CD14-positive monocyte (primary cell): ENCODE measurements around the gene PBX3. TPM values are rescaled to one million over a fixed set of nuclear protein-coding genes. Genes with fewer than 3 reads are reported as not detected.

Source experiments
- DNase-seq, 3 donors: peaks; one replicate each; pipeline ENCODE4 v3.0.0-alpha.2; 2011 to 2022
- H2AFZ ChIP-seq: 2 replicates; pipeline ENCODE4 v1.6.0; 2012; ENCODE audit warnings: mild to moderate bottlenecking, low read depth, low read length, inconsistent platforms; ENCODE audit not compliant: insufficient read depth, poor library complexity, severe bottlenecking
- H3K27ac ChIP-seq, 2 donors: 1 replicate in 1 of 2; 2 replicates in 1 of 2; pipeline ENCODE4 v1.5.1; 2012 to 2013; ENCODE audit warnings: low read length in 2 of 2, control low read depth in 1 of 2, inconsistent platforms in 1 of 2, low read depth in 1 of 2, mild to moderate bottlenecking in 1 of 2
- H3K27me3 ChIP-seq, 2 donors: one replicate each; pipeline versions ENCODE4 v1.6.0 to v1.6.1; 2011 to 2013; ENCODE audit warnings: low read length in 2 of 2; ENCODE audit not compliant: control insufficient read depth in 2 of 2, insufficient read depth in 2 of 2
- H3K36me3 ChIP-seq, 2 donors: replicated peaks in 1 of 2; 1 replicate in 1 of 2; 2 replicates in 1 of 2; pipeline versions ENCODE4 v1.5.1 to v1.6.1; 2012 to 2013; ENCODE audit warnings: low read length in 2 of 2, control low read depth in 1 of 2, inconsistent platforms in 1 of 2, mild to moderate bottlenecking in 1 of 2; ENCODE audit not compliant: insufficient read depth in 2 of 2, control insufficient read depth in 1 of 2
- H3K4me1 ChIP-seq, 2 donors: 1 replicate in 1 of 2; 2 replicates in 1 of 2; pipeline versions ENCODE4 v1.5.1 to v1.6.1; 2012 to 2013; ENCODE audit warnings: low read length in 2 of 2, control low read depth in 1 of 2, inconsistent platforms in 1 of 2, mild to moderate bottlenecking in 1 of 2, moderate library complexity in 1 of 2; ENCODE audit not compliant: insufficient read depth in 2 of 2, control insufficient read depth in 1 of 2
- H3K4me2 ChIP-seq: replicated peaks from 2 replicates; pipeline ENCODE3; 2012; ENCODE audit warnings: low read length, moderate library complexity, mild to moderate bottlenecking; ENCODE audit not compliant: poor library complexity, severe bottlenecking; ENCODE audit errors: extremely low read depth
- H3K4me3 ChIP-seq, 3 experiments: fragments of 200-600 bp in 1 of 3; sonication (generic) in 1 of 3; replicated peaks in 1 of 3; 1 replicate in 2 of 3; 2 replicates in 1 of 3; pipeline ENCODE4 v1.5.1; 2011 to 2013; ENCODE audit warnings: low read length in 3 of 3, mild to moderate bottlenecking in 3 of 3, control low read depth in 2 of 3, low read depth in 2 of 3, inconsistent platforms in 1 of 3, moderate library complexity in 1 of 3
- H3K79me2 ChIP-seq: 2 replicates; pipeline ENCODE4 v1.6.0; 2012; ENCODE audit warnings: mild to moderate bottlenecking, control low read depth, inconsistent platforms, low read length, moderate library complexity; ENCODE audit not compliant: insufficient read depth
- H3K9ac ChIP-seq: 2 replicates; pipeline ENCODE4 v1.6.0; 2017; ENCODE audit warnings: low read length, mild to moderate bottlenecking; ENCODE audit not compliant: insufficient read depth, poor library complexity, severe bottlenecking
- H3K9me3 ChIP-seq, 2 donors: replicated peaks in 1 of 2; 1 replicate in 1 of 2; 2 replicates in 1 of 2; pipeline versions ENCODE4 v1.5.1 to v1.6.1; 2012 to 2013; ENCODE audit warnings: low read length in 2 of 2, control low read depth in 1 of 2; ENCODE audit not compliant: control insufficient read depth in 1 of 2, insufficient read depth in 1 of 2
- H4K20me1 ChIP-seq: 2 replicates; pipeline ENCODE4 v1.6.0; 2012; ENCODE audit warnings: mild to moderate bottlenecking, low read length, control low read depth, moderate library complexity; ENCODE audit not compliant: insufficient read depth
- H3K27ac Mint-ChIP-seq, 7 donors: one replicate each; pipeline ENCODE4 v1.8.0; 2020; ENCODE audit warnings: mild to moderate bottlenecking in 7 of 7, mixed read lengths in 7 of 7, moderate library complexity in 6 of 7, inconsistent platforms in 2 of 7
- H3K27me3 Mint-ChIP-seq, 3 donors: one replicate each; pipeline ENCODE4 v1.8.0; 2021 to 2022; ENCODE audit warnings: low read depth in 3 of 3, mild to moderate bottlenecking in 3 of 3, mixed read lengths in 3 of 3, moderate library complexity in 3 of 3, inconsistent platforms in 1 of 3
- H3K36me3 Mint-ChIP-seq, 2 donors: one replicate each; pipeline ENCODE4 v1.8.0; 2020; ENCODE audit warnings: mixed read lengths in 2 of 2, inconsistent platforms in 1 of 2, mild to moderate bottlenecking in 1 of 2
- H3K4me1 Mint-ChIP-seq: one replicate; pipeline ENCODE4 v1.8.0; 2020; ENCODE audit warnings: mild to moderate bottlenecking, mixed read lengths
- H3K4me3 Mint-ChIP-seq, 2 donors: one replicate each; pipeline ENCODE4 v1.8.0; 2020; ENCODE audit warnings: mild to moderate bottlenecking in 2 of 2, mixed read lengths in 2 of 2, moderate library complexity in 1 of 2
- H3K9me3 Mint-ChIP-seq, 7 donors: one replicate each; pipeline ENCODE4 v1.8.0; 2020 to 2022; ENCODE audit warnings: mixed read lengths in 7 of 7, mild to moderate bottlenecking in 6 of 7, moderate library complexity in 6 of 7, inconsistent platforms in 2 of 7
- CTCF ChIP-seq: fragments of 200-600 bp; IDR thresholded peaks from one replicate; pipeline ENCODE4 v1.8.0; 2022; ENCODE audit warnings: antibody characterized with exemption, mild to moderate bottlenecking
- WGBS: methylation state at CpG from one replicate; pipeline ENCODE4 v1.1.5; 2013; ENCODE audit warnings: missing lambda C conversion rate; ENCODE audit not compliant: insufficient coverage; 5-methylcytosine and 5-hydroxymethylcytosine counted together
- intact Hi-C, 2 donors: fragments of 100-400 bp; cut with micrococcal nuclease; formaldehyde crosslinking; loops; one replicate each; pipeline versions ENCODE4 v1.15.0 to v1.15.1; 2023
- polyA plus RNA-seq, 3 donors: library from polyadenylated mRNA; depleted of rRNA in 1 of 3; unstranded in 2 of 3; stranded (reverse) in 1 of 3; fragments of 300-500 nt in 2 of 3; fragments of >200 nt in 1 of 3; fragmentation: Illumina TruSeq in 2 of 3; gene quantifications; 1 replicate in 2 of 3; 2 replicates in 1 of 3; pipeline ENCODE4 v1.2.3, GENCODE V29; 2012 to 2021

PBX3 gene
- polyA plus RNA-seq, 3 donors = 6.6 to 22.7 (median 7.1) TPM

- no peaks in the 10 kb centered on the region for H3K4me1 ChIP-seq
- H3K79me2 ChIP-seq = no peaks in the 10 kb centered on the region
- H2AFZ ChIP-seq = no peak overlapping the region
- no peak for TF ChIP-seq CTCF
- Mint-ChIP-seq H3K36me3 (peaks cover 7 to 15% of the 10 kb centered on the region in 2 donors), H3K4me3 (no peak overlapping the region), H3K27me3 (no peaks in the 10 kb centered on the region), H3K4me1 (no peaks in the 10 kb centered on the region), H3K27ac (no peak overlapping the region), H3K9me3 (no peaks in the 10 kb centered on the region)
- no peaks in the 10 kb centered on the region for H3K36me3 ChIP-seq
- no peak overlapping the region for H3K4me2 ChIP-seq
- no peaks in the 10 kb centered on the region for H3K27me3 ChIP-seq
- no peaks in the 10 kb centered on the region for H3K9me3 ChIP-seq
- no peak for DNase-seq
- no peak overlapping the region for H3K4me3 ChIP-seq
- intact Hi-C loops = no loop called here
- H3K27ac ChIP-seq = no peak overlapping the region
- no peak overlapping the region for H3K9ac ChIP-seq
- no peaks in the 10 kb centered on the region for H4K20me1 ChIP-seq
Observed at GRCh38 chr9:125912667-125913066, 165.5 kb downstream of the PBX3 start.

- peaks cover 7 to 15% of the 10 kb centered on the region in 2 donors for H3K36me3 Mint-ChIP-seq
- Histone ChIP-seq H3K27me3 (no peaks in the 10 kb centered on the region), H3K27ac (no peak overlapping the region), H2AFZ (no peak overlapping the region), H3K36me3 (no peaks in the 10 kb centered on the region), H3K9ac (no peak overlapping the region), H3K9me3 (no peaks in the 10 kb centered on the region), H4K20me1 (no peaks in the 10 kb centered on the region), H3K79me2 (no peaks in the 10 kb centered on the region), H3K4me2 (no peak overlapping the region), H3K4me1 (no peaks in the 10 kb centered on the region), H3K4me3 (no peak overlapping the region)
- no peak for DNase-seq
- H3K9me3 Mint-ChIP-seq = no peaks in the 10 kb centered on the region
- no peaks in the 10 kb centered on the region for H3K4me1 Mint-ChIP-seq
- H3K27me3 Mint-ChIP-seq = no peaks in the 10 kb centered on the region
- no peak for TF ChIP-seq CTCF
- no peak overlapping the region for H3K27ac Mint-ChIP-seq
- no peak overlapping the region for H3K4me3 Mint-ChIP-seq
- no CpG with 5 or more reads among the region's 2 CpGs for WGBS
- intact Hi-C loops = no loop called here
Observed at GRCh38 chr9:125913551-125913950, 166.4 kb downstream of the PBX3 start.
